Lower leg skin (tissue), 3 donors: ENCODE measurements around the gene TOX2.

Experiments used
- POLR2A ChIP-seq, 2 donors: fragments of 450-650 bp; IDR thresholded peaks; one replicate each; pipeline ENCODE4 v1.6.1; 2016 to 2017; ENCODE audit warnings: antibody characterized with exemption in 2 of 2, mild to moderate bottlenecking in 1 of 2, moderate library complexity in 1 of 2
- TF ChIP-seq, protein P1 (sequence below), 3 donors: fragments of 450-650 bp; IDR thresholded peaks; one replicate each; pipeline ENCODE4 v1.5.1; 2016; ENCODE audit warnings: antibody characterized with exemption in 3 of 3, mild to moderate bottlenecking in 3 of 3, moderate library complexity in 2 of 3

DNA sequence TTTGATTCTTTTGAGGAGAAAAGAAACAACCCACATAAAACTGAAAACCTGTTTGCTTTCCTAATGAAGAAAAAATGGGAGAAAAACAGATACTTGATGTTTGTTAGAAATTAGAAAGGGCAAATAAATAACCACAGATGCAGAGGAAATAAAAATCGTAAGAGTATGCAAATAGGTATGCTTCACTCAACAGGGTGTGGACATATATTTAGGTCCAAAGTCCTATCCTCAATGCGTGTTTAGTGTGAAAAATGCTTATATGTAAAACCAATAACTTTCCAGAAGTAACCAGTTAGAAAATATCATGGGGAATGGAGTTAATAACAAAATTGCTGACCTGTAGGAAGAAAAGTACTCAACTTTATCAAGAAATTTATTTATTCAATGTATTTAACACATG lies 135.7 kb downstream of the TOX2 start:
- TF ChIP-seq, protein P1, sequence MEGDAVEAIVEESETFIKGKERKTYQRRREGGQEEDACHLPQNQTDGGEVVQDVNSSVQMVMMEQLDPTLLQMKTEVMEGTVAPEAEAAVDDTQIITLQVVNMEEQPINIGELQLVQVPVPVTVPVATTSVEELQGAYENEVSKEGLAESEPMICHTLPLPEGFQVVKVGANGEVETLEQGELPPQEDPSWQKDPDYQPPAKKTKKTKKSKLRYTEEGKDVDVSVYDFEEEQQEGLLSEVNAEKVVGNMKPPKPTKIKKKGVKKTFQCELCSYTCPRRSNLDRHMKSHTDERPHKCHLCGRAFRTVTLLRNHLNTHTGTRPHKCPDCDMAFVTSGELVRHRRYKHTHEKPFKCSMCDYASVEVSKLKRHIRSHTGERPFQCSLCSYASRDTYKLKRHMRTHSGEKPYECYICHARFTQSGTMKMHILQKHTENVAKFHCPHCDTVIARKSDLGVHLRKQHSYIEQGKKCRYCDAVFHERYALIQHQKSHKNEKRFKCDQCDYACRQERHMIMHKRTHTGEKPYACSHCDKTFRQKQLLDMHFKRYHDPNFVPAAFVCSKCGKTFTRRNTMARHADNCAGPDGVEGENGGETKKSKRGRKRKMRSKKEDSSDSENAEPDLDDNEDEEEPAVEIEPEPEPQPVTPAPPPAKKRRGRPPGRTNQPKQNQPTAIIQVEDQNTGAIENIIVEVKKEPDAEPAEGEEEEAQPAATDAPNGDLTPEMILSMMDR (IDR thresholded peaks at IDR 0.05): no peak
- TF ChIP-seq POLR2A (IDR thresholded peaks at IDR 0.05): no peak
